Pancreas (tissue), 8 donors: Measurements from ENCODE around the gene NOD2. TPM values are rescaled to one million over a fixed set of nuclear protein-coding genes. Genes with fewer than 3 reads are reported as not detected.

Source experiments
- microRNA-seq, 2 donors: library from miRNA; unstranded; fragments of <30 nt; microRNA quantifications; one replicate each; pipeline versions ENCODE4 to v1.1.0, GENCODE V29; 2019 to 2020
- polyA plus RNA-seq, 2 donors: library from polyadenylated mRNA; stranded (reverse); fragments of 200-250 nt; gene quantifications; one replicate each; pipeline ENCODE4 v1.2.3, GENCODE V29; 2013
- total RNA-seq, 6 donors: library from RNA; stranded (reverse); fragmentation: NEBNext Ultra II Directional in 4 of 6; extraction: Animal tissue kit (Norgen Biotek cat#: 25700) in 4 of 6; gene quantifications; one replicate each; pipeline versions ENCODE4 v1.2.1 to v1.2.4, GENCODE V29; 2021 to 2023
- donor health status: healthy with polysubstance abuse.
- donor health status: DM: no; HTN: no; CAD: no; lungs with moderate emphysema.
- donor health status: DM: no; HTN: no; CAD: no.
- donor health status: Bipolar disorder and iron deficiency.
- donor health status: DM: yes; HTN: yes; CAD: no.
- donor health status: DM: no; HTN: no; CAD: no.
- donor health status: DM: no; HTN: no; CAD: no.
- donor health status: DM: yes; HTN: yes; CAD: no.

Gene NOD2
- total and polyA plus RNA-seq, 8 donors, result 0.08 to 2.1 (median 0.27) TPM

Small RNAs within 50 kb of the gene (microRNA-seq; reads per million reads assigned to microRNA genes)
- gene MIR3181, result 0 to 0.29 reads per million in 2 donors

Other genes with a start within 250 kb of the NOD2 start
- gene NKD1, start 145.2 kb upstream of the NOD2 start, total RNA-seq, result 1 to 10 TPM; 3.0 to 5.8 (median 5.1) TPM
- 1 to 10 TPM in 1 of 2 donors, under 1 TPM in 1; 0.45 to 1.1 TPM for gene NKD1, start 145.2 kb upstream of the NOD2 start, polyA plus RNA-seq
- 1 to 10 TPM in 2 of 6 donors, under 1 TPM in 4; 0.09 to 2.8 (median 0.55) TPM for gene SNX20, start 12.3 kb upstream of the NOD2 start, total RNA-seq
- gene SNX20, start 12.3 kb upstream of the NOD2 start, polyA plus RNA-seq, result under 1 TPM; 0.40 to 0.57 TPM
- gene CYLD, start 48.5 kb downstream of the NOD2 start, total RNA-seq, result 10 to 100 TPM; 13.0 to 30.3 (median 18.3) TPM
- 10 to 100 TPM in 1 of 2 donors, 1 to 10 TPM in 1; 6.2 to 10.5 TPM for gene CYLD, start 48.5 kb downstream of the NOD2 start, polyA plus RNA-seq